Ramos (cell line): ENCODE data around the gene BBIP1.

ENCODE experiments used
- in situ Hi-C: fragments of 300-500 bp; cut with MboI; formaldehyde crosslinking; loops from one replicate; pipeline ENCODE4 v1.14.3; 2022; ENCODE audit warnings: low sequenced_read_pairs; ENCODE audit not compliant: unreplicated experiment

BBIP1 gene, protein sequence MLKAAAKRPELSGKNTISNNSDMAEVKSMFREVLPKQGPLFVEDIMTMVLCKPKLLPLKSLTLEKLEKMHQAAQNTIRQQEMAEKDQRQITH

DNA sequence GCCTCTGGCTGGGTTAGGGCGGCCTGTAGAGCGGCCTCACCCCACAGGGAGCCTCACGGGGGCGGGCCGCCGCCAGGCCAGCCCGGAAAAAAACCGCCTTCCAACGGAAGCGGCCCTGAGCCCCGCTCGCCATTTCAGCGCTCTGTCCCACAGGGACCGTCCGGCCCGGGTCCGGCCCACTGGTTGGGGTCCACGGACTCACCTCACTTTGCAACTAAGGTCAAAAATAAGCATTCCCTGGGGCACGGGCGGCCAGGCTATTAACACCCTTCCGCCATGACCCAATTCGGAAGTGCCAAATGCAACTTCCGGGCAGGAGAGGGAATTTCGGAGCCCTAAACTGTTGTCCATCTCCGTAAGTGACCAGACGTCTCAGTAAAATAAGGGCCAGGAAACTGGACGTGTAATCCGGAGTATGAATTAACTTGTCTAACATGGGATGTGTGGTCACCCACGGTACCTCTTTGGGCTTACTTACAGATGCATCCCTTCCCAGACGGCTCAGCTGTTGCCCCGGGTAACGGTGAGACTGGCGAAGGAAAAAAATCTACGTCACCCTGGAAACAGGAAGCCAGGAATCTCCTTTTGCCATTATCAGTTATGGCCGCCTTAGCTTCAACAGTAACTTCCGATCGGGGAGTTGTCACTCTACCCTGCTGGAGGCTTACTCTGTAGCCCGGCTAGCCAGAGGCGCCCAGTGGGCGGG is at the start of gene BBIP1:
TSS of gene BBIP1 (minus strand) at position 538 of the 706 bp plus-strand sequence. CDS start 1,023 bp downstream, outside the sequence.
- in situ Hi-C loops = no loop called here

DNA sequence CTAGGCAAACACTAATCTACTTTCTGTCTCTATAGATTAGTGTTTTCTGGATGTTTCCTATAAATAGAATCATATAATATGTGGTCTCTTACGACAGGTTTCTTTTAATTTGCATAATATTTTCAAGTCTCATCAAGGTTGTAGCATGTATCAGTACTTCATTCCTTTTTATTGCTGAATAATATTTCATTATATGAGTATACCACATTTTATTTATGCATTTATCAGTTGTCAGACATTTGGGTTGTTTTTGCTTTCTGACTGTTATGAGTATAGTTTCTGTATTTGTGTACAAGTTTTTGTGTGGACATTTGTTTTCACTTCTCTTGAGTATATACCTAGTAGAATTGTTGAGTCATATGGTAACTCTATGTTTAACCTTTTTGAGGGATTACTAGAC is 48.7 kb upstream of the BBIP1 start:
- in situ Hi-C loops = no loop called here

- in situ Hi-C loops = no loop called here
These were observed 48.1 kb upstream of the BBIP1 start for GRCh38 chr10:110967009-110967630.

- in situ Hi-C loops = no loop called here
These were observed 47.2 kb upstream of the BBIP1 start for GRCh38 chr10:110966146-110966545.

GRCh38 chr10:110965216-110965615 is 46.2 kb upstream of the BBIP1 start:
- in situ Hi-C loops = no loop called here

- in situ Hi-C loops = no loop called here
These were observed 45.7 kb upstream of the BBIP1 start for GRCh38 chr10:110964681-110965080.

GRCh38 chr10:110963162-110963561 is 44.2 kb upstream of the BBIP1 start:
- in situ Hi-C loops = no loop called here

DNA sequence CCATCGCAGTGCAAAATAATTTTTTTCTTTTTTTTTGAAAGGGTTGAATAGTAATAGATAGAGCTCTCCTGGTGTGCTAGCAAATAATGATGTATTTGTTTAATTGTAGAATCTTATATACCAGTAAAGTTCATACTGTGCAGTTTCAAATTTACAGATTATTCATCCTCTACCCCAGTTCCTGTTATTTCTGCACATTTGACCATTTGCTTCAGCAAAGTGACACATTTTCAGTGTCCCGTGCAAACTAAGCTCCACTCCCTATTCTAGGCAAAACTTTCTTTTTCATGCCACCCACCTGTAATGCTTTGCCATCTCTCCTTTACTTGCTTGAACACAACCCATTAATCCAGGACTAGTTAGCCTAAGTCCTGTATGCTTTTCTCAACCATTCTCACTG is 43.5 kb upstream of the BBIP1 start:
- in situ Hi-C loops = no loop called here

DNA sequence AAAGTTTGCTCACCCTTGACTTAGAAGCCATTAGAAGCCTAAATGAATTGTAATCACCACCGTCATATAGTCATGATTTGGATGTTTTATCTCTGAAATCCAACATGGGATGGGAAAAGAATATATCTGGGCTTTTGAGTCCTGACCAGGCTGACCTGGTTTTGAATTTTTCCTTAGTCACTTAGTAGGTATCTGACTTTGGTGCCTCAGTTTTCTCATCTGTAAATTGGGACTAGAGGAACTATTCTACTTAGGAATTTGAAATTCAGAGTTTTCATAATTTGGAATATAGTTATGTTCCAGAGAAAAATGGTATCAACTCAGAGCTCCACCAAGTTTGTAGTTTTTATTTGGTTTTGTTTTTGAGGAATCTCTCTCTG is 41.3 kb upstream of the BBIP1 start:
- in situ Hi-C loops = no loop called here

DNA sequence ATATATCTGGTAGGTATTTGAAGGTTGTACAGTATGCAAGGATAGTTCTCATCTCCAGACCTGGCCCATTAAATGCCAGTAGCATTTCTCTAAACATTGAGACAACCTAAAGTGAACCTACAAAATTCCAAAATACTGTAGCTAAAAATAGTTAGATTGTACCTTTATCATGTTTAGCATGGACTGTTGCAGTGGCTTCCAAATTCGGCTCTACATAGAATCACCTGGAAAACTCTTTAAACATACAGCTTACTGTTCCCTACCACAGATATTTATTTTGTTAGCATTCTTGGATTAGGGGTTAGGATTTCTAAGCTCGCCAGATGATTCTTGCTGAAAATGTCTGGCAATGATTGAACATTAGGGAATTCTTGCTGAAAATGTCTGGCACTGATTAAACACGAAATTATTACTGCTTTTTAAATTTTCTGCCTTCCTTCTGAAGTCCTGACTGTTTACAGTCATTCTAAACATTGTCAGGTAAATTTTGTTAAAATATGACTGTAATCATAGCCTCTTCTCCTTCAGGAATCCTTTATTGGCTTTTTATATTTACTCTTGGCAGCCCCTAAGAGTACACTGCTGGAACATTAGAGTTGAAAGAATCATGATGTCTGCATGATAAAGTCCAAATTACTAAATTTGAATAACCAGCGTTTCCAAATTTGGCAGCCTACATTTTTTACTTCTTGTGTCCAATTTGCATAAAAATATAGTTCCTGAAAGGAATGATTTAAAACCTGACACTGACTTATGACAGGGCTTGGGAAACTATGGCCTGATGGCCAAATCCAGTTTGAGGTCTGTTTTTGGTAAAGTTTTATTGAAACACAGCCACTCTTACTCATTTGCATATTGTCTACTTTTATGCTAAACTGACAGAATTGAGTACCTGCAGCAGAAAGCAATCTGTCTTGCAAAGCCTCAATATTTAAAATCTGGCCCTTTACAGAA is 40.7 kb upstream of the BBIP1 start:
- in situ Hi-C loops = no loop called here

GRCh38 chr10:110957606-110958005 is 38.6 kb upstream of the BBIP1 start:
- in situ Hi-C loops = no loop called here

GRCh38 chr10:110951381-110951780 is 32.4 kb upstream of the BBIP1 start:
- in situ Hi-C loops = no loop called here

GRCh38 chr10:110947061-110947595 is 28.1 kb upstream of the BBIP1 start:
- in situ Hi-C loops = no loop called here

- in situ Hi-C loops = no loop called here
These were observed 27.5 kb upstream of the BBIP1 start for GRCh38 chr10:110946496-110946895.

DNA sequence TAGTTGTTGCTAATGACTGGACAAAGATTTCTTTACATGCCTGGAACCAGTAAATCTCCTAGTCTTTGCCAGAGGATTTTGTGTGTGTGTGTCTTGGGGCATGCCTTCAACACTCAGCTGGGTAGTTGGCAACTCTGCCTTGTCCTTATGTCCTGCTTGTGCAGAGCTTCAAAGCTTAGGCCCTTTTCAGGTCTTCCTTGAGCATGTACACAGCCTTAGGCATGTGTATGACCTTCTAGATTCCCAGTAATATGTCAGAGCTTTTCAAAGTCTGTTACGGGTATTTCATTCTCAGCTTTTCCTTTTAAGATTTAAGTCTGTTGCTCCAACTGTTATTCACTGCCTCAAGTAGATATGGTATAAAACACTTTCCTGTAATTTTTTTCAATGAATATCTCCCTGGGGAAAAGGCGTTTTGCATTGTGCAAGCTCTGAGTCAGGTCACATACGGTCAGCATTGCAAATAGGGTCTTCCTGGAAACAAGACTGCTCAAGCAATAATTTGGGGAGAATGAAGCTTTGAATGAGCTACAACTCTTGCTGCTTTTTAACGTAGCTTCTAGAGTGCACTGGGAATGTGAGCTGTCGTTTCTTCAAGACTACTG is 25.9 kb upstream of the BBIP1 start:
- in situ Hi-C loops = no loop called here

DNA sequence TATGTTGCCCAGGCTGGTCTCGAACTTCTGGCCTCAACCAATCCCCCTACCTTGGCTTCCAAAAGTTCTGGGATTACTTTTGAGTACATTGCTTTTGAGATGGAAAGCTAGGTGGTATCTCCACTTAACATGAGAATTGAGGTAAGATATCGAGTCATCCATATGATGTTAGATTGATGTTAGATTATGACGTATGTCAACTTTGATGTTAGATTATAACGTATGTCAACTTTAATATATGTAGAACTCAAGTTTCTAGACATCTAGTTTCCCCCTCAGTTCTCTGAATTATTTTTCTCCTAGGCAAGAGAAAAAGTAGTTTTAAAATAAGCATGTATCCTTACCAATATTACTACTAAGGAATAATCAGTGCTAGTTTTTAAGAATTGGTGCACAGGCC is 20.4 kb upstream of the BBIP1 start:
- in situ Hi-C loops = no loop called here

DNA sequence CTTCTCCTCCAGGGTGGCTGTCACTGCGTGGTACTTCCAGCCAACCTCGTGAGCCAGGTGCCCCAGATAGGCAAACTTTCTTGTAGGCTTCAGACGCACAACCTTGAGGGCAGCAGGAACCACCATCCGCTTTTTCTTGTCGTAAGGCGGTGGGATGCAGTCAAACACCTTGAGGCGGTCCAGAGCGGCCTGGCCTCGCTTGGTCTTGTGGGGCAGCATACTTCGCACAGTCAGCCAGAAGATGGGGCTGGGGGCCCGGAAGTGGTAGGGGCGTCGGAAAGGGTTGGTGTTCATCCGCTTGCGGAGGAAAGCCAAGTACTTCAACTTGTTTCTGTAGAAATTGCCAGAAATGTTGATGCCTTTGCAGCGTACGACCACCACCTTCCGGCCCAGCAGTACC is 17.8 kb upstream of the BBIP1 start:
- in situ Hi-C loops = no loop called here

- in situ Hi-C loops = no loop called here
These were observed 13.7 kb upstream of the BBIP1 start for GRCh38 chr10:110932505-110933180.

- in situ Hi-C loops = no loop called here
These were observed 12.9 kb upstream of the BBIP1 start for GRCh38 chr10:110931769-110932381.
